ENCODE data around the gene SETD5.

DNA sequence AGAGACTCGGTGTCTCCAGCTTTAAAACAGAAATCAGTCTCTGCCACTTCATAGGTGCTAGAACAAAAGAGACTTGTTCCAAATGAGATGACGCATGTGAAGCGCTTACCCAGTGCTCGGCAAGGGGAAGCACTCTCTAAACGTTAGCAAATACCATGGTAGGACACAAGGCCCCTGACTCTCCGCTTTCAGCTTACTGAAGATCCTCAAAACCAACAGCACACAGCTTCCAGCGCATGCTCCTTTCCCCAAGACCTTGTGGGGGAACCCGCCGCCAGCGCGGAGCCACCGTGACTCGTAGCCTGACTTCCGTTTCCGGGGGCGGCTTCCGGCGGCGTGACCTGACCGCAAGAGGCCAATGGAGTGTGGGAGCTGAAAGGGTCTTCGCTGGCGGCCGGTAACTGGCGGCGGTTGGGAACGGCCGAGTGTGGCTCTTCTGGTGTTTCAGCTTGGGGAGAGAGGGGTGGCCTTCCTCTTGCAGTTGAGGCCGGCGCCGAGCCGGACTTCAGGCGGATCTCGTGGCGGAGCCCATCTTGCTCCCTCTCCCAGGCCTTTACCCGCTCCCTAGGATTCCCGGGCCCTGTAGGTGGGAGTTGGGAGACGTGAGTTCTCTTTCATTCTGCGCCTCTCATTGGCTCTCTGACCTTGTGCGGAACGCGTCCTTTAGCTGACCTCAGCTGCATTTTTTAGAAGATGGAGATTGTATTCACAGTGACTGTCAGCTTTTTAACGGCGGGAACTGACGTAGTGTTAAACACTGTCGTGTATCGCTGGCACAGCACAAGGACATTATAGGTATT lies 34.5 kb upstream of the SETD5 start, which contains the start of gene THUMPD3:
- TF ChIP-seq, protein P1, sequence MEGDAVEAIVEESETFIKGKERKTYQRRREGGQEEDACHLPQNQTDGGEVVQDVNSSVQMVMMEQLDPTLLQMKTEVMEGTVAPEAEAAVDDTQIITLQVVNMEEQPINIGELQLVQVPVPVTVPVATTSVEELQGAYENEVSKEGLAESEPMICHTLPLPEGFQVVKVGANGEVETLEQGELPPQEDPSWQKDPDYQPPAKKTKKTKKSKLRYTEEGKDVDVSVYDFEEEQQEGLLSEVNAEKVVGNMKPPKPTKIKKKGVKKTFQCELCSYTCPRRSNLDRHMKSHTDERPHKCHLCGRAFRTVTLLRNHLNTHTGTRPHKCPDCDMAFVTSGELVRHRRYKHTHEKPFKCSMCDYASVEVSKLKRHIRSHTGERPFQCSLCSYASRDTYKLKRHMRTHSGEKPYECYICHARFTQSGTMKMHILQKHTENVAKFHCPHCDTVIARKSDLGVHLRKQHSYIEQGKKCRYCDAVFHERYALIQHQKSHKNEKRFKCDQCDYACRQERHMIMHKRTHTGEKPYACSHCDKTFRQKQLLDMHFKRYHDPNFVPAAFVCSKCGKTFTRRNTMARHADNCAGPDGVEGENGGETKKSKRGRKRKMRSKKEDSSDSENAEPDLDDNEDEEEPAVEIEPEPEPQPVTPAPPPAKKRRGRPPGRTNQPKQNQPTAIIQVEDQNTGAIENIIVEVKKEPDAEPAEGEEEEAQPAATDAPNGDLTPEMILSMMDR (conservative IDR thresholded peaks at IDR 0.05): no peak
- peak; percentile 84 for TF ChIP-seq ZFX (IDR thresholded peaks at IDR 0.05)
